Natural killer cell (primary cell): ENCODE measurements around the gene NLE1. TPM values are rescaled to one million over a fixed set of nuclear protein-coding genes. Genes with fewer than 3 reads are reported as not detected.
"Not testable (repeated sequence)": the region's sequence is repeated elsewhere in the genome, so short reads cannot be mapped to it uniquely, and the experiment has no call there.

Experiments used
- ATAC-seq, 3 donors: fragments of 150-1000 bp in 2 of 3; fragments of 200-7000 bp in 1 of 3; cut with Tn5 transposase; 1 replicate in 1 of 3; 2 replicates in 2 of 3; pipeline ENCODE4 v1.10.0; 2021; ENCODE audit warnings: mild to moderate bottlenecking in 2 of 3, moderate library complexity in 2 of 3
- DNase-seq, 2 donors: peaks; one replicate each; pipeline versions ENCODE4 v3.0.0 to v3.0.0-alpha.2; 2013 to 2021; ENCODE audit warnings: mixed read lengths in 1 of 2
- H3K27ac ChIP-seq: one replicate; pipeline ENCODE4 v1.5.1; 2013; ENCODE audit warnings: mild to moderate bottlenecking, low read length
- H3K27me3 ChIP-seq: one replicate; pipeline ENCODE4 v1.6.1; 2013; ENCODE audit warnings: low read length; ENCODE audit not compliant: control insufficient read depth, insufficient read depth
- H3K36me3 ChIP-seq: one replicate; pipeline ENCODE4 v1.6.1; 2013; ENCODE audit warnings: low read length; ENCODE audit not compliant: control insufficient read depth, insufficient read depth
- H3K4me1 ChIP-seq: one replicate; pipeline ENCODE4 v1.6.1; 2013; ENCODE audit warnings: low read length; ENCODE audit not compliant: control insufficient read depth, insufficient read depth
- H3K4me3 ChIP-seq: one replicate; pipeline ENCODE4 v1.5.1; 2013; ENCODE audit warnings: low read length
- H3K9me3 ChIP-seq: one replicate; pipeline ENCODE4 v1.6.1; 2013; ENCODE audit warnings: low read length; ENCODE audit not compliant: control insufficient read depth, insufficient read depth
- H3K27ac Mint-ChIP-seq, 2 donors: one replicate each; pipeline ENCODE4 v1.8.0; 2022; ENCODE audit warnings: mild to moderate bottlenecking in 2 of 2, mixed read lengths in 2 of 2, moderate library complexity in 1 of 2
- H3K27me3 Mint-ChIP-seq, 2 donors: one replicate each; pipeline ENCODE4 v1.8.0; 2022; ENCODE audit warnings: low read depth in 2 of 2, mixed read lengths in 2 of 2
- H3K36me3 Mint-ChIP-seq: one replicate; pipeline ENCODE4 v1.8.0; 2022; ENCODE audit warnings: mixed read lengths
- H3K4me1 Mint-ChIP-seq, 2 donors: one replicate each; pipeline ENCODE4 v1.8.0; 2022; ENCODE audit warnings: mixed read lengths in 2 of 2
- H3K4me3 Mint-ChIP-seq: one replicate; pipeline ENCODE4 v1.8.0; 2022; ENCODE audit warnings: mild to moderate bottlenecking, moderate library complexity, mixed read lengths
- H3K9me3 Mint-ChIP-seq, 2 donors: one replicate each; pipeline ENCODE4 v1.8.0; 2022; ENCODE audit warnings: mixed read lengths in 2 of 2
- WGBS: methylation state at CpG from one replicate; pipeline ENCODE4 v1.1.7; 2013; ENCODE audit warnings: missing lambda C conversion rate; ENCODE audit not compliant: insufficient coverage; 5-methylcytosine and 5-hydroxymethylcytosine counted together
- intact Hi-C: fragments of 100-400 bp; cut with micrococcal nuclease; formaldehyde crosslinking; loops from one replicate; pipeline ENCODE4 v1.14.2; 2022
- total RNA-seq, 4 donors: library from RNA; stranded (reverse); fragments of 120-200 nt in 1 of 4; gene quantifications; one replicate each; pipeline versions ENCODE4 v1.2.3 to v1.2.4, GENCODE V29; 2013 to 2022
- TF ChIP-seq, protein P1 (sequence below): fragments of 200-600 bp; IDR thresholded peaks from one replicate; pipeline ENCODE4 v1.8.0; 2022; ENCODE audit warnings: antibody characterized with exemption

The NLE1 gene
- total RNA-seq, 3 donors from 2014 or later (not counting 1 experiment from before 2014, with no cell fraction given) = 4.0 to 7.9 (median 6.1) TPM

DNA sequence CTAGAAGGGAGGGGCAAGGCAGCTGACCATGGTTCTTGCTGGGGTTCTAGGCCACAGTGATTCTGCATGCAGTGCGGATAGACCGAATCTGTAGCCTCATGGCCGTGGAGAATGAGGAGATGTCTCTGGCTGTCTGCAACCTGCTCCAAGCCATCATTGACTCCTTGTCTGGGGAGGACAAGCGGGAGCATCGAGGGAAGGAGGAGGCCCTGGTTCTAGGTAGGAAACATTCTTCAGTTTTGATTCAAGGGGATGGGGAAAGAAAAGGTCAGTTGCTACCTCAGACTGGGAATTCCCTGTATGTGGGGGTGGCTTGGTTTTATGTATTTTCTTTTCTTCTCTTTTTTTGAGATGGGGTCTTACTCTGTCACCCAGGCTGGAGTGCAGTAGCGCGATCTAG, 13.1 kb upstream of the NLE1 start:
- H3K9me3 Mint-ChIP-seq = no peaks in the 10 kb centered on the region
- peaks cover 12% of the 10 kb centered on the region for H3K4me1 ChIP-seq
- H3K36me3 ChIP-seq = no peaks in the 10 kb centered on the region
- intact Hi-C loops = no loop called here
- no peak for DNase-seq
- no peak for ATAC-seq
- H3K4me3 ChIP-seq = no peak overlapping the region
- no peaks in the 10 kb centered on the region for H3K27me3 ChIP-seq
- peaks cover 11% of the 10 kb centered on the region in 2 donors for H3K4me1 Mint-ChIP-seq
- H3K9me3 ChIP-seq = no peaks in the 10 kb centered on the region
- TF ChIP-seq, protein P1, sequence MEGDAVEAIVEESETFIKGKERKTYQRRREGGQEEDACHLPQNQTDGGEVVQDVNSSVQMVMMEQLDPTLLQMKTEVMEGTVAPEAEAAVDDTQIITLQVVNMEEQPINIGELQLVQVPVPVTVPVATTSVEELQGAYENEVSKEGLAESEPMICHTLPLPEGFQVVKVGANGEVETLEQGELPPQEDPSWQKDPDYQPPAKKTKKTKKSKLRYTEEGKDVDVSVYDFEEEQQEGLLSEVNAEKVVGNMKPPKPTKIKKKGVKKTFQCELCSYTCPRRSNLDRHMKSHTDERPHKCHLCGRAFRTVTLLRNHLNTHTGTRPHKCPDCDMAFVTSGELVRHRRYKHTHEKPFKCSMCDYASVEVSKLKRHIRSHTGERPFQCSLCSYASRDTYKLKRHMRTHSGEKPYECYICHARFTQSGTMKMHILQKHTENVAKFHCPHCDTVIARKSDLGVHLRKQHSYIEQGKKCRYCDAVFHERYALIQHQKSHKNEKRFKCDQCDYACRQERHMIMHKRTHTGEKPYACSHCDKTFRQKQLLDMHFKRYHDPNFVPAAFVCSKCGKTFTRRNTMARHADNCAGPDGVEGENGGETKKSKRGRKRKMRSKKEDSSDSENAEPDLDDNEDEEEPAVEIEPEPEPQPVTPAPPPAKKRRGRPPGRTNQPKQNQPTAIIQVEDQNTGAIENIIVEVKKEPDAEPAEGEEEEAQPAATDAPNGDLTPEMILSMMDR = no peak
- WGBS = 93% methylated on average over 7 of the region's 7 CpGs
- no peak overlapping the region for H3K27ac Mint-ChIP-seq
- H3K4me3 Mint-ChIP-seq = no peak overlapping the region
- H3K36me3 Mint-ChIP-seq = no peaks in the 10 kb centered on the region
- no peaks in the 10 kb centered on the region for H3K27me3 Mint-ChIP-seq
- H3K27ac ChIP-seq = no peak overlapping the region

DNA sequence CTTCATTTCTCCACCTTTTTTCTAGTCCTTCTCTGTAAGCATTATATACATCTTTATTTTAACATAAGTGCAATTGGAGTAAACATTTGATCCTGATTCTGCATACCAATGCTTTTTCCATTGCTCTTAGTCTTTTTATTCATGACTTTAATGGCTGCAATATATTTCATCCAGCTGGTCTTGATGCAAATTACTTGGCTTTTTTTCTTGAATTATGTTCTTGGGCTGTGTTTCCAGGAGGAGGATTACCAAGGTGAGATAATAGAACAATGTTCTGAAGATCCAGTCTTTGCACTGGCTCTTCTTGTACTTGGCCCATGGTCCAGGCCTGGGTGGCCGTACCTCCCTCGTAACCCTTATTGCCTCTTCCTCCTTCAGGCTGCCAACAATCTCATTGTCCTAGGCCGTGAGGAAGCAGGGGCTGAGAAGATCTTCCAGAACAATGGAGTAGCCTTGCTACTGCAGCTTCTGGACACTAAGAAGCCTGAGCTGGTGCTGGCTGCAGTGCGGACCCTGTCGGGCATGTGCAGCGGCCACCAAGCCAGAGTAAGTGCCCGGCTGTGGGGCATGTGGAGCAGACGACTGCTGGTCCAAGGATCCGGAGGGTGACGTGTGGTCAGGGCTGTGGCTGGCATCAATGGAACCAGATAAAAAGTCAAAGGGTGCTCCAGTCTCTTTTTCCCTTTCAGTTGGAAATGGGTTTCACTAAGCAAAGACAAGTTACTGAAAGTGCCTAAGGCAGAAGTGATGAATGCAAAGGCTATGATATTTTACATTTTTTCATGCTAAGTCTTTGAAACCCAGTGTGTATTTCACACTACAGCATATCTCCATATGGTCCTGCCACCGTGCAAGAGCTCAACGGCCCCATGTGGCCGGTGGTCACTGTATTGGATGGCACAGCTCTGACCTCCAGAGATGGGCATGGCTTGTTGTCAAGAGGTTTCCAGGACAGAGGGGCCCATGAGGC, 12.4 kb upstream of the NLE1 start:
- H3K9me3 Mint-ChIP-seq = no peaks in the 10 kb centered on the region
- H3K4me1 Mint-ChIP-seq = peaks cover 4% of the 10 kb centered on the region in 2 donors
- ATAC-seq = no peak
- H3K4me3 Mint-ChIP-seq = no peak overlapping the region
- Histone ChIP-seq H3K4me1 (peaks cover 4% of the 10 kb centered on the region), H3K27me3 (no peaks in the 10 kb centered on the region), H3K9me3 (no peaks in the 10 kb centered on the region), H3K36me3 (no peaks in the 10 kb centered on the region), H3K27ac (no peak overlapping the region), H3K4me3 (no peak overlapping the region)
- TF ChIP-seq, protein P1 = no peak
- no peak for DNase-seq
- H3K36me3 Mint-ChIP-seq = no peaks in the 10 kb centered on the region
- no peaks in the 10 kb centered on the region for H3K27me3 Mint-ChIP-seq
- 95% methylated on average over 13 of the region's 13 CpGs for WGBS
- no peak overlapping the region for H3K27ac Mint-ChIP-seq
- intact Hi-C loops = no loop called here

DNA sequence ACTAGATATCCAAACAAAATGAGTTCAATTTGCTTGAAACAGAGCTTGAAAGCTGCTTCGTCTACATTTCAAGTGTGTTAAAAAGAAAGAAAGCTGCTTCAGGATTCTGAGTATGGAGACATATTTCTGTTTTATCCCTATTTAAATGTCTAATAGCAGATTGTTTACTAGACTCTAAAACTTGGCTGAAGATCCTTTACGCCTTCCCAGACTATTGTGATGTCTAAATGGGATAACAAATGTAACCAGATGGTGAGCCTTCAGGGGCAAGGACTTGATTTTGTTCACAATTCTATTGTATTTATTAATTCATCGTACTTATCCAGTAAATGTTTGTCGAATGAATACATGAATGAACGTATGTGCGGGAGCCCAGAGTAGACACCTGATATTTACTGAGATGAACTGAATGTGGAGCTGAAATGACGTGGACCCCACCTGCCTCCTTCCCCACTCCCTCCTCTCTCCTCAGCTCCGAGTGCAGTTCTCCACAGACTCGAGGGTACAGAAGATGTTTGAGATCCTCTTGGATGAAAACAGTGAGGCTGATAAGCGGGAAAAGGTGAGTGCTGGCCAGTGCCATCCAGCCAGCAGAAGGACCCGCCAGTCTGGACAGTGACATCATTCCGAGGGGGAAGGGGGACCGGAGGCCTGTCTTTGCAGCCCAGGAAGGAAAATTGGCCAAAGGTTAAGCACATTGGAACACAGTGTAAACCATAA, 10.5 kb upstream of the NLE1 start:
- Mint-ChIP-seq H3K4me1 (no peaks in the 10 kb centered on the region), H3K27ac (no peak overlapping the region), H3K9me3 (no peaks in the 10 kb centered on the region), H3K4me3 (no peak overlapping the region), H3K27me3 (no peaks in the 10 kb centered on the region), H3K36me3 (no peaks in the 10 kb centered on the region)
- Histone ChIP-seq H3K4me1 (no peaks in the 10 kb centered on the region), H3K27ac (no peak overlapping the region), H3K9me3 (no peaks in the 10 kb centered on the region), H3K36me3 (no peaks in the 10 kb centered on the region), H3K27me3 (no peaks in the 10 kb centered on the region), H3K4me3 (no peak overlapping the region)
- 86% methylated on average over 11 of the region's 13 CpGs for WGBS
- intact Hi-C loops = no loop called here
- no peak for DNase-seq
- ATAC-seq = no peak
- TF ChIP-seq, protein P1 = no peak

DNA sequence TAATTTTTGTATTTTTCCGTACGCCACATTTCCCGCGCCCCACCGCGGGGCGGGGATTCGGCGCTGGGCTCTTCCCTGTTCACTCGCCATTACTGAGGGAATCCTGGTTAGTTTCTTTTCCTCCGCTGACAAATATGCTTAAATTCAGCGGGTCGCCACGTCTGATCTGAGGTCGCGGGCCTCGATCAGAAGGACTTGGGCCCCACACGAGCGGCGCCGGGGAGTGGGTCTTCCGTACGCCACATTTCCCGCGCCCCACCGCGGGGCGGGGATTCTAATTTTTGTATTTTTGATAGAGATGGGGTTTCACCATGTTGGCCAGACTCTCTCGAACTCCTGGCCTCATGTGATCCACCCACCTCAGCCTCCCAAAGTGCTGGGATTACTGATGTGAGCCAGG, 9.0 kb upstream of the NLE1 start:
- H3K9me3 ChIP-seq, H3K27ac Mint-ChIP-seq, H3K27ac ChIP-seq, H3K4me3 ChIP-seq, DNase-seq, H3K27me3 ChIP-seq, H3K36me3 Mint-ChIP-seq, intact Hi-C loops, H3K4me3 Mint-ChIP-seq, H3K36me3 ChIP-seq, ATAC-seq, H3K9me3 Mint-ChIP-seq, H3K4me1 ChIP-seq, H3K27me3 Mint-ChIP-seq, H3K4me1 Mint-ChIP-seq: not testable (repeated sequence)
- 96% methylated on average over 28 of the region's 29 CpGs for WGBS
